Neuronal stem cell (in vitro differentiated cells): Measurements from ENCODE around the gene RASAL2.
"Not testable (repeated sequence)": the region's sequence is repeated elsewhere in the genome, so short reads cannot be mapped to it uniquely, and the experiment has no call there.

Experiments
- DNase-seq: peaks from one replicate; pipeline ENCODE4 v3.0.0-alpha.2; 2013; ENCODE audit warnings: low spot score
- H2AFZ ChIP-seq: one replicate; pipeline ENCODE4 v1.6.1; 2013; ENCODE audit warnings: mild to moderate bottlenecking, low read length, inconsistent platforms
- H2AK5ac ChIP-seq: 2 replicates; pipeline ENCODE4 v1.6.1; 2013; ENCODE audit warnings: low read depth, mild to moderate bottlenecking, inconsistent platforms, low read length, moderate library complexity, mixed read lengths
- H2BK120ac ChIP-seq: 2 replicates; pipeline ENCODE4 v1.6.1; 2013; ENCODE audit warnings: low read depth, mild to moderate bottlenecking, inconsistent platforms, low read length, moderate library complexity, mixed read lengths
- H2BK12ac ChIP-seq: one replicate; pipeline ENCODE4 v1.6.1; 2013; ENCODE audit warnings: low read length, inconsistent platforms
- H2BK15ac ChIP-seq: 2 replicates; pipeline ENCODE4 v1.6.1; 2013; ENCODE audit warnings: mild to moderate bottlenecking, low read length, inconsistent platforms, mixed read lengths
- H2BK5ac ChIP-seq: one replicate; pipeline ENCODE4 v1.6.1; 2013; ENCODE audit warnings: inconsistent platforms, mild to moderate bottlenecking, low read length, moderate library complexity
- H3K14ac ChIP-seq: one replicate; pipeline ENCODE4 v1.6.1; 2013; ENCODE audit warnings: low read length, inconsistent platforms
- H3K18ac ChIP-seq: 2 replicates; pipeline ENCODE4 v1.6.1; 2013; ENCODE audit warnings: low read length, inconsistent platforms
- H3K23ac ChIP-seq: 2 replicates; pipeline ENCODE4 v1.6.1; 2013; ENCODE audit warnings: low read depth, mild to moderate bottlenecking, mixed read lengths, low read length, inconsistent platforms; ENCODE audit not compliant: poor library complexity
- H3K27ac ChIP-seq: replicated peaks from 3 replicates; pipeline ENCODE4 v1.5.1; 2013; ENCODE audit warnings: low read length, inconsistent platforms
- H3K27me3 ChIP-seq, 3 experiments: 2 replicates each; pipeline ENCODE4 v1.6.1; 2013; ENCODE audit warnings: low read length in 3 of 3, mild to moderate bottlenecking in 2 of 3, inconsistent platforms in 1 of 3, low read depth in 1 of 3, mixed read lengths in 1 of 3, moderate library complexity in 1 of 3; ENCODE audit not compliant: control insufficient read depth in 3 of 3, insufficient read depth in 3 of 3
- H3K36me3 ChIP-seq, 2 donors: replicated peaks in 1 of 2; 2 replicates each; pipeline ENCODE4 v1.6.1; 2013; ENCODE audit warnings: low read length in 2 of 2; ENCODE audit not compliant: control insufficient read depth in 2 of 2, insufficient read depth in 2 of 2
- H3K4ac ChIP-seq: 2 replicates; pipeline ENCODE4 v1.6.1; 2013; ENCODE audit warnings: inconsistent platforms, mild to moderate bottlenecking, low read length, moderate library complexity
- H3K4me1 ChIP-seq, 2 donors: 1 replicate in 1 of 2; 2 replicates in 1 of 2; pipeline ENCODE4 v1.6.1; 2013; ENCODE audit warnings: low read length in 2 of 2, low read depth in 1 of 2; ENCODE audit not compliant: control insufficient read depth in 2 of 2, insufficient read depth in 1 of 2
- H3K4me2 ChIP-seq: one replicate; pipeline ENCODE4 v1.6.1; 2013; ENCODE audit warnings: mild to moderate bottlenecking, low read length, inconsistent platforms; ENCODE audit not compliant: insufficient read depth, poor library complexity, severe bottlenecking
- H3K4me3 ChIP-seq, 2 donors: 2 replicates each; pipeline ENCODE4 v1.5.1; 2013; ENCODE audit warnings: low read length in 2 of 2, mild to moderate bottlenecking in 2 of 2, inconsistent platforms in 1 of 2, moderate library complexity in 1 of 2
- H3K79me1 ChIP-seq: one replicate; pipeline ENCODE4 v1.6.1; 2013; ENCODE audit warnings: low read depth, mild to moderate bottlenecking, inconsistent platforms, low read length, moderate library complexity
- H3K9ac ChIP-seq: one replicate; pipeline ENCODE4 v1.6.1; 2013; ENCODE audit warnings: mild to moderate bottlenecking, low read depth, low read length, inconsistent platforms; ENCODE audit not compliant: poor library complexity
- H3K9me3 ChIP-seq, 2 donors: replicated peaks in 1 of 2; 2 replicates each; pipeline versions ENCODE3 to v1.6.1; 2013; ENCODE audit warnings: low read length in 2 of 2, mild to moderate bottlenecking in 2 of 2, inconsistent platforms in 1 of 2, low read depth in 1 of 2, mixed read lengths in 1 of 2, moderate library complexity in 1 of 2; ENCODE audit not compliant: control insufficient read depth in 2 of 2, insufficient read depth in 1 of 2
- H4K8ac ChIP-seq: one replicate; pipeline ENCODE4 v1.6.1; 2013; ENCODE audit warnings: low read depth, mild to moderate bottlenecking, inconsistent platforms, low read length, moderate library complexity
- H4K91ac ChIP-seq: one replicate; pipeline ENCODE4 v1.6.1; 2013; ENCODE audit warnings: low read length, low read depth, mild to moderate bottlenecking, inconsistent platforms; ENCODE audit not compliant: poor library complexity
- WGBS, 2 donors: extraction: QIAGEN DNeasy Blood & Tissue Kit; methylation state at CpG; one replicate each; pipeline ENCODE4 v1.1.7; 2013; ENCODE audit warnings: missing lambda C conversion rate in 2 of 2, mixed read lengths in 1 of 2; ENCODE audit not compliant: insufficient read length in 2 of 2, insufficient replicate concordance in 1 of 2; ENCODE audit errors: extremely low coverage in 2 of 2; 5-methylcytosine and 5-hydroxymethylcytosine counted together

Gene RASAL2

GRCh38 chr1:178502330-178502714, 408.4 kb downstream of the RASAL2 start:
- H3K4me2 ChIP-seq = no peak overlapping the region
- H2AFZ ChIP-seq = no peak overlapping the region
- H3K27me3 ChIP-seq = peaks cover 0 to 3% (median 0%) of the 10 kb centered on the region in 3 experiments
- no peak overlapping the region for H3K23ac ChIP-seq
- H3K14ac ChIP-seq = no peak overlapping the region
- H4K8ac ChIP-seq = no peak overlapping the region
- H2BK120ac ChIP-seq = no peak overlapping the region
- no peaks in the 10 kb centered on the region for H3K79me1 ChIP-seq
- no peak overlapping the region for H3K18ac ChIP-seq
- no peak for DNase-seq
- WGBS, 2 donors = no CpG with 5 or more reads among the region's 3 CpGs
- no peaks in the 10 kb centered on the region for H3K9me3 ChIP-seq
- no peak overlapping the region for H3K9ac ChIP-seq
- no peaks in the 10 kb centered on the region for H3K36me3 ChIP-seq
- no peak overlapping the region for H2BK12ac ChIP-seq
- H3K27ac ChIP-seq = no peak overlapping the region
- no peak overlapping the region for H3K4ac ChIP-seq
- no peak overlapping the region for H3K4me3 ChIP-seq
- no peak overlapping the region for H4K91ac ChIP-seq
- H2BK5ac ChIP-seq = no peak overlapping the region
- no peak overlapping the region for H2AK5ac ChIP-seq
- H3K4me1 ChIP-seq = peaks cover 0 to 3% of the 10 kb centered on the region in 2 donors
- no peak overlapping the region for H2BK15ac ChIP-seq

GRCh38 chr1:178502856-178503255, 409.0 kb downstream of the RASAL2 start:
- Histone ChIP-seq H3K9ac (no peak overlapping the region), H3K27ac (no peak overlapping the region), H3K4me2 (no peak overlapping the region), H4K91ac (no peak overlapping the region), H2BK15ac (no peak overlapping the region), H2AK5ac (no peak overlapping the region), H3K4ac (no peak overlapping the region), H3K14ac (no peak overlapping the region), H3K9me3 (no peaks in the 10 kb centered on the region), H3K18ac (no peak overlapping the region), H3K36me3 (no peaks in the 10 kb centered on the region), H2BK120ac (no peak overlapping the region), H2AFZ (no peak overlapping the region), H3K27me3 (peaks cover 0 to 3% (median 0%) of the 10 kb centered on the region in 3 experiments), H3K4me1 (peaks cover 0 to under 1% of the 10 kb centered on the region in 2 donors), H3K23ac (no peak overlapping the region), H3K79me1 (no peaks in the 10 kb centered on the region), H3K4me3 (no peak overlapping the region), H4K8ac (no peak overlapping the region), H2BK5ac (no peak overlapping the region), H2BK12ac (no peak overlapping the region)
- WGBS, 2 donors = no CpG with 5 or more reads among the region's 5 CpGs
- no peak for DNase-seq

DNA sequence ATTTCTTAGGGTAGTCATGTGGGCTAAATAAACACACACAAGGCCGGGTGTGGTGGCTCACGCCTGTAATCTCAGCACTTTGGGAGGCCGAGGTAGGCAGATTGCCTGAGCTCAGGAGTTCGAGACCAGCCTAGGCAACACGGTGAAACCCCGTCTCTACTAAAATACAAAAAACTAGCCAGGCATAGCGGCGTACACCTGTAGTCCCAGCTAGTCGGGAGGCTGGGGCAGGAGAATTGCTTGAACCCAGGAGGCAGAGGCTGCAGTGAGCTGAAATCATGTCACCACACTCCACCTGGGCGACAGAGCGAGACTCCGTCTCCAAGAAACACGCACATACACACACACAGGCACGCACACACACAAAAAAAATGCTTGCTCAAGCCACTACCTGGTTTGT, 409.4 kb downstream of the RASAL2 start:
- H3K79me1 ChIP-seq = not testable (repeated sequence)

GRCh38 chr1:178503849-178504248, 409.9 kb downstream of the RASAL2 start:
- H4K91ac ChIP-seq = no peak overlapping the region
- H3K36me3 ChIP-seq = no peaks in the 10 kb centered on the region
- H2AFZ ChIP-seq = no peak overlapping the region
- H3K23ac ChIP-seq = no peak overlapping the region
- H2BK120ac ChIP-seq = no peak overlapping the region
- no peak overlapping the region for H3K27ac ChIP-seq
- H3K4me2 ChIP-seq = no peak overlapping the region
- H3K4me3 ChIP-seq = no peak overlapping the region
- H3K27me3 ChIP-seq = peaks cover 0 to 3% (median 0%) of the 10 kb centered on the region in 3 experiments
- no peak overlapping the region for H2BK12ac ChIP-seq
- H4K8ac ChIP-seq = no peak overlapping the region
- no peaks in the 10 kb centered on the region for H3K79me1 ChIP-seq
- H3K9me3 ChIP-seq = no peaks in the 10 kb centered on the region
- H2AK5ac ChIP-seq = no peak overlapping the region
- no peak overlapping the region for H3K18ac ChIP-seq
- no CpG with 5 or more reads among the region's 6 CpGs for WGBS, 2 donors
- no peak overlapping the region for H3K14ac ChIP-seq
- no peak overlapping the region for H3K4ac ChIP-seq
- no peaks in the 10 kb centered on the region for H3K4me1 ChIP-seq
- no peak for DNase-seq
- no peak overlapping the region for H2BK15ac ChIP-seq
- H2BK5ac ChIP-seq = no peak overlapping the region
- H3K9ac ChIP-seq = no peak overlapping the region

More for the DNA sequence above, 409.4 kb downstream of the RASAL2 start:
- not testable (repeated sequence) for H3K27me3 ChIP-seq, H2BK15ac ChIP-seq, H3K23ac ChIP-seq, H2BK12ac ChIP-seq, H4K8ac ChIP-seq, H4K91ac ChIP-seq, H3K4me1 ChIP-seq, H3K4ac ChIP-seq, H3K36me3 ChIP-seq, H2BK5ac ChIP-seq, H3K9me3 ChIP-seq, H3K4me2 ChIP-seq, H3K27ac ChIP-seq, H2AK5ac ChIP-seq, H2BK120ac ChIP-seq, H3K9ac ChIP-seq, H3K18ac ChIP-seq, DNase-seq, H3K14ac ChIP-seq, H2AFZ ChIP-seq, H3K4me3 ChIP-seq
- WGBS, 2 donors = no CpG with 5 or more reads among the region's 14 CpGs
